Fibroblast of villous mesenchyme (primary cell): ENCODE measurements around the gene DEPDC5. TPM values are rescaled to one million over a fixed set of nuclear protein-coding genes. Genes with fewer than 3 reads are reported as not detected.
"Not testable (repeated sequence)": the region's sequence is repeated elsewhere in the genome, so short reads cannot be mapped to it uniquely, and the experiment has no call there.

Experiments used
- DNase-seq: peaks from one replicate; pipeline ENCODE4 v3.0.0-alpha.2; 2010; ENCODE audit warnings: low read depth
- H3K4me3 ChIP-seq: 2 replicates; pipeline ENCODE4 v1.5.1; 2011; ENCODE audit warnings: low read depth, mild to moderate bottlenecking, low read length
- total RNA-seq: library from RNA; depleted of rRNA; stranded (reverse); fragments of >200 nt; gene quantifications from 2 replicates; pipeline ENCODE4 v1.2.3, GENCODE V29; 2012
- TF ChIP-seq, protein P1 (sequence below): IDR thresholded peaks from 2 replicates; pipeline ENCODE4 v1.5.1; 2012; ENCODE audit warnings: low read depth, mild to moderate bottlenecking, low read length; ENCODE audit not compliant: insufficient read depth

Gene DEPDC5
- total RNA-seq, 1 donor = 13.0 TPM

DNA sequence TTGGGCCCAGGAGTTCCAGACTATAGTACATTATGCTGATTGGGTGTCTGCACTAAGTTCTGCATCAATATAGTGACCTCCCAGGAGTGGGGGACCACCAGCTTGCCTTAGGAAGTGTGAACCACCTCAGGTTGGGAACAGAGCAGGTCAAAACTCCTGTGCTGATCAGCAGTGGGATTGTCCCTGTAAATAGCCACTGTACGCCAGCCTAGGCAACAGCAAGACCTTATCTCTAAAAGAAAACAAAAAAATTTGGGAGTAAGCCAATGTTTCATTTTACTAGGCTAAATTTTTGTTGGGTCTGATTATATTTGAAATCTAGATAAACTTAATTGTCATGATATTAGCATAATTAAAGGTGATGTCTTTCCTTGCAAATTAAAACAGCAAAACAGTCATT, 3.4 kb downstream of the DEPDC5 start:
- TF ChIP-seq, protein P1, sequence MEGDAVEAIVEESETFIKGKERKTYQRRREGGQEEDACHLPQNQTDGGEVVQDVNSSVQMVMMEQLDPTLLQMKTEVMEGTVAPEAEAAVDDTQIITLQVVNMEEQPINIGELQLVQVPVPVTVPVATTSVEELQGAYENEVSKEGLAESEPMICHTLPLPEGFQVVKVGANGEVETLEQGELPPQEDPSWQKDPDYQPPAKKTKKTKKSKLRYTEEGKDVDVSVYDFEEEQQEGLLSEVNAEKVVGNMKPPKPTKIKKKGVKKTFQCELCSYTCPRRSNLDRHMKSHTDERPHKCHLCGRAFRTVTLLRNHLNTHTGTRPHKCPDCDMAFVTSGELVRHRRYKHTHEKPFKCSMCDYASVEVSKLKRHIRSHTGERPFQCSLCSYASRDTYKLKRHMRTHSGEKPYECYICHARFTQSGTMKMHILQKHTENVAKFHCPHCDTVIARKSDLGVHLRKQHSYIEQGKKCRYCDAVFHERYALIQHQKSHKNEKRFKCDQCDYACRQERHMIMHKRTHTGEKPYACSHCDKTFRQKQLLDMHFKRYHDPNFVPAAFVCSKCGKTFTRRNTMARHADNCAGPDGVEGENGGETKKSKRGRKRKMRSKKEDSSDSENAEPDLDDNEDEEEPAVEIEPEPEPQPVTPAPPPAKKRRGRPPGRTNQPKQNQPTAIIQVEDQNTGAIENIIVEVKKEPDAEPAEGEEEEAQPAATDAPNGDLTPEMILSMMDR = no peak
- H3K4me3 ChIP-seq = no peak overlapping the region
- DNase-seq = no peak

DNA sequence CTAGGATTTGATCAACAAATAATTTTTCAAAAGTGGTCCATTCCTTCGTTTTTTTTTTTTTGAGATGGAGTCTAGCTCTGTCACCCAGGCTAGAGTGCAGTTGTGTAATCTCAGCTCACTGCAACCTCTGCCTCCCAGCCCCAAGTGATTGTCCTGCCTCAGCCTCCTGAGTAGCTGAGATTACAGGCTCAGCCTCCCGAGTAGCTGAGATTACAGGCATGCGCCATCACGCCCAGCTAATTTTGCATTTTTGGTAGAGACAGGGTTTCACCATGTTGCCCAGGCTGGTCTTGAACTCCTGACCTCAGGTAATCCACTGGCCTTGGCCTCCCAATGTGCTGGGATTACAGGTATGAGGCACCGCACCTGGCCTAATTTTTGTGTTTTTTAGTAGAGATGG, 5.0 kb downstream of the DEPDC5 start:
- not testable (repeated sequence) for H3K4me3 ChIP-seq, DNase-seq

GRCh38 chr22:31764785-31765184, 11.0 kb downstream of the DEPDC5 start:
- H3K4me3 ChIP-seq = no peak overlapping the region
- no peak for DNase-seq
- TF ChIP-seq, protein P1 = no peak

GRCh38 chr22:31768422-31769059, 14.7 kb downstream of the DEPDC5 start:
- DNase-seq = no peak
- H3K4me3 ChIP-seq = no peak overlapping the region
- TF ChIP-seq, protein P1 = no peak

DNA sequence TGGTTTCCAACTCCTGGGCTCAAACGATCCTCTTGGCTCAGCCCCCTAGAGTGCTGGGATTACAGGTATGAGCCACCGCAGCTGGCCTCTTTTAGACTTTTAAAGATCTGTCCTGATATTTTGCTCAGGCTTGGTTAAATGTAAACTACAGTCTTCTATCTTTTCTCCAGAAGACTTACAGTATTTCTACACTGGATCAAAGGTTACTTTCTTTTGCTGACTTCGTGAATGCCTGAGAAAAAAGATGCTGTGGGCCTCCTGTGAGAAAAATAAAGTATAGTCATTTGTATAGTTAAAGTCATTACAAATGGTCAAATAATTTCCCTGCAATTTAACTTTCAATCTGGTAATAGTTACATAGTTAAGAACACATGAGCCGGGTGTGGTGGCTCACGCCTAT, 19.6 kb downstream of the DEPDC5 start:
- no peak overlapping the region for H3K4me3 ChIP-seq
- no peak for DNase-seq
- TF ChIP-seq, protein P1 = no peak

DNA sequence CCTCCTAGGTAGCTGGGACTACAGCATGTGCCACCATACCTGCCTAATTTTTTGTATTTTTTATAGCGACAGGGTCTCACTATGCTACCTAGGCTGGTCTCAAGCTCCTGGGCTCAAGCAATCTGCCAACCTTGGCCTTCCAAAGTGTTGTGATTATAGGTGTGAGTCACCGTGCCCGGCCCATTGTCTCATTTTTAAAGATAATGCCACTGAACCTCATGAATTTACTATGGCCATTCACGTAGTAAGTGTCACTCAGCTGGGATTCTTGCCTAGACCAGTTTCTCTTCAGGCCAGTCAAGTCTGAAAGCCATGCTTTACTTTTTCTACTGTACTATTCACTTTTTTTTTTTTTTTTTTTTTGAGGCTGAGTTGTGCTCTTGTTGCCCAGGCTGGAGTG, 22.4 kb downstream of the DEPDC5 start:
- no peak for DNase-seq
- H3K4me3 ChIP-seq = no peak overlapping the region
- TF ChIP-seq, protein P1 = no peak

- TF ChIP-seq, protein P1 = no peak
- no peak for DNase-seq
- H3K4me3 ChIP-seq = no peak overlapping the region
Observed at GRCh38 chr22:31789803-31790202, 36.0 kb downstream of the DEPDC5 start.
